PFSK-1 (cell line): ENCODE results near the gene BLOC1S4.

Experiments used
- FOXP2 ChIP-seq: optimal IDR thresholded peaks from 2 replicates; pipeline ENCODE3; 2011; ENCODE audit warnings: borderline replicate concordance, control low read depth, inconsistent platforms; ENCODE audit not compliant: insufficient read depth; ENCODE audit errors: extremely low read length, extremely low read depth
- POLR2AphosphoS5 ChIP-seq: IDR thresholded peaks from 2 replicates; pipeline ENCODE4 v1.6.1; 2012; ENCODE audit warnings: low read depth, mild to moderate bottlenecking, control low read depth, low read length, moderate library complexity
- SIN3A ChIP-seq: IDR thresholded peaks from 2 replicates; pipeline ENCODE4 v1.6.1; 2012; ENCODE audit warnings: mild to moderate bottlenecking, low read length, moderate library complexity, borderline replicate concordance; ENCODE audit not compliant: insufficient read depth
- TAF1 ChIP-seq: IDR thresholded peaks from 2 replicates; pipeline ENCODE4 v1.6.1; 2012; ENCODE audit warnings: low read length, control low read depth, borderline replicate concordance; ENCODE audit not compliant: insufficient read depth
- TF ChIP-seq, protein P1 (sequence below), 2 experiments: IDR thresholded peaks; 2 replicates each; pipeline versions ENCODE4 v1.6.1 to v1.8.0; 2011 to 2012; ENCODE audit warnings: low read depth in 2 of 2, low read length in 2 of 2, control low read depth in 1 of 2, inconsistent platforms in 1 of 2, mild to moderate bottlenecking in 1 of 2, moderate library complexity in 1 of 2; ENCODE audit not compliant: insufficient read depth in 1 of 2

Gene BLOC1S4

GRCh38 chr4:6754481-6755087 is 38.6 kb downstream of the BLOC1S4 start:
- TF ChIP-seq SIN3A (no peak), TAF1 (no peak), POLR2AphosphoS5 (no peak), FOXP2 (no peak)
- TF ChIP-seq, protein P1, sequence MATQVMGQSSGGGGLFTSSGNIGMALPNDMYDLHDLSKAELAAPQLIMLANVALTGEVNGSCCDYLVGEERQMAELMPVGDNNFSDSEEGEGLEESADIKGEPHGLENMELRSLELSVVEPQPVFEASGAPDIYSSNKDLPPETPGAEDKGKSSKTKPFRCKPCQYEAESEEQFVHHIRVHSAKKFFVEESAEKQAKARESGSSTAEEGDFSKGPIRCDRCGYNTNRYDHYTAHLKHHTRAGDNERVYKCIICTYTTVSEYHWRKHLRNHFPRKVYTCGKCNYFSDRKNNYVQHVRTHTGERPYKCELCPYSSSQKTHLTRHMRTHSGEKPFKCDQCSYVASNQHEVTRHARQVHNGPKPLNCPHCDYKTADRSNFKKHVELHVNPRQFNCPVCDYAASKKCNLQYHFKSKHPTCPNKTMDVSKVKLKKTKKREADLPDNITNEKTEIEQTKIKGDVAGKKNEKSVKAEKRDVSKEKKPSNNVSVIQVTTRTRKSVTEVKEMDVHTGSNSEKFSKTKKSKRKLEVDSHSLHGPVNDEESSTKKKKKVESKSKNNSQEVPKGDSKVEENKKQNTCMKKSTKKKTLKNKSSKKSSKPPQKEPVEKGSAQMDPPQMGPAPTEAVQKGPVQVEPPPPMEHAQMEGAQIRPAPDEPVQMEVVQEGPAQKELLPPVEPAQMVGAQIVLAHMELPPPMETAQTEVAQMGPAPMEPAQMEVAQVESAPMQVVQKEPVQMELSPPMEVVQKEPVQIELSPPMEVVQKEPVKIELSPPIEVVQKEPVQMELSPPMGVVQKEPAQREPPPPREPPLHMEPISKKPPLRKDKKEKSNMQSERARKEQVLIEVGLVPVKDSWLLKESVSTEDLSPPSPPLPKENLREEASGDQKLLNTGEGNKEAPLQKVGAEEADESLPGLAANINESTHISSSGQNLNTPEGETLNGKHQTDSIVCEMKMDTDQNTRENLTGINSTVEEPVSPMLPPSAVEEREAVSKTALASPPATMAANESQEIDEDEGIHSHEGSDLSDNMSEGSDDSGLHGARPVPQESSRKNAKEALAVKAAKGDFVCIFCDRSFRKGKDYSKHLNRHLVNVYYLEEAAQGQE (IDR thresholded peaks at IDR 0.05; ENCODE audit: insufficient read depth in 1 of 2, low read depth in 2 of 2, low read length in 2 of 2) = no peak

- TF ChIP-seq, protein P1 (IDR thresholded peaks at IDR 0.05; ENCODE audit: insufficient read depth in 1 of 2, low read depth in 2 of 2, low read length in 2 of 2) = no peak
- TF ChIP-seq TAF1 (no peak), POLR2AphosphoS5 (no peak), FOXP2 (no peak), SIN3A (no peak)
Measured at GRCh38 chr4:6755088-6755753, 39.2 kb downstream of the BLOC1S4 start.

DNA sequence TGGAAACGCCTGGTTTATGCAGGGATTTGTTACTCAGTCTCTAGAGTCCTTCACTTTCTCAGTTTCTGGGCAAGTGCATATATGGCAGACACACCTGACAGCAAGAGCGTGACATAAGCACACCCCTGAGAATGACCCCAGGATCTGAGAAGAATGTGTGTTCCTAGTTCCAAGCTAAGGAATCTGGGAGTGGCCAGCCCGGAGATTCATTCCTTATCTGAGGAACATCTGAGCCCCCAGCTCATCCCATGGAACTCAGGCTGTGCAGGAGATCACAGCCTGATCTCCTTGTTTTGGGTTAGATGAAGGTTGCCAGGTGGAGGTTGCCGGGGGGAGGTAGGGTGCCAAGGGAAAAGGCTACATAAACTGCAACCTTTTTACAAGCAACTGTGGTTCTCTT is 42.8 kb downstream of the BLOC1S4 start:
- TF ChIP-seq, protein P1 (IDR thresholded peaks at IDR 0.05; ENCODE audit: insufficient read depth in 1 of 2, low read depth in 2 of 2, low read length in 2 of 2) = no peak
- no peak for TF ChIP-seq POLR2AphosphoS5
- no peak for TF ChIP-seq TAF1
- no peak for TF ChIP-seq FOXP2
- TF ChIP-seq SIN3A = no peak

DNA sequence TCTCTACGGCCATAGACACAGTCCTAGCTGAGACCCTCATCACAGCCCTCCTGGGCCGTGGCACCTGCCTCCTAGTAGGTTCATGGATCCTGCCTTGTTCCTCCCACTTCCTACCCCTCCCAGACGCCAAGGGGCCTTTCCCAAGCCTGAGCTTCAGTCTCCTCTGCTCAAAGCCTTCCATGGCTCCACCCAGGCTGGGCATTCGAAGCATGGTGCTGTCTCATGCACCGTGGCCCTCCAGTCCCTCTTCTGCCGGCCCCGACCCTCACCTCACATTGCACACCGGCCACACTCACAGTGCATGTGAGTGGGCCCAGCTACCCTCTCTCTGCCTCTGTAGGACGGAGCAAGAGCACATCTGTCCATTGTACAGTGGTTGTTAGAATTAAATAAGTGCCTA is 44.9 kb downstream of the BLOC1S4 start:
- no peak for TF ChIP-seq POLR2AphosphoS5

GRCh38 chr4:6761649-6762615 is 46.0 kb downstream of the BLOC1S4 start:
- TF ChIP-seq, protein P1 (IDR thresholded peaks at IDR 0.05; ENCODE audit: insufficient read depth in 1 of 2, low read depth in 2 of 2, low read length in 2 of 2) = no peak
- TF ChIP-seq POLR2AphosphoS5 (no peak), TAF1 (no peak), FOXP2 (no peak), SIN3A (no peak)
